Loucy (cell line): Measurements from ENCODE around the gene ZFYVE21.

Experiments
- H2AFZ ChIP-seq: fragments of 200-600 bp; sonication (generic); 2 replicates; pipeline ENCODE4 v1.6.0; 2016; ENCODE audit warnings: antibody characterized with exemption, mild to moderate bottlenecking, low read length, moderate library complexity
- H3F3A ChIP-seq: fragments of 200-600 bp; 2 replicates; pipeline ENCODE4 v1.6.0; 2016; ENCODE audit warnings: antibody characterized with exemption, low read depth, mild to moderate bottlenecking
- H3K27me3 ChIP-seq: fragments of 200-600 bp; sonication (generic); 2 replicates; pipeline ENCODE4 v1.6.1; 2014; ENCODE audit warnings: low read length, mild to moderate bottlenecking; ENCODE audit not compliant: insufficient read depth, poor library complexity, severe bottlenecking
- H3K36me3 ChIP-seq: fragments of 200-600 bp; sonication (generic); 2 replicates; pipeline ENCODE4 v1.6.1; 2016; ENCODE audit warnings: low read length; ENCODE audit not compliant: insufficient read depth
- H3K4me1 ChIP-seq: fragments of 200-600 bp; sonication (generic); 2 replicates; pipeline ENCODE4 v1.5.1; 2014; ENCODE audit warnings: low read length, mild to moderate bottlenecking; ENCODE audit not compliant: insufficient read depth, poor library complexity, severe bottlenecking
- H3K4me2 ChIP-seq: fragments of 200-600 bp; sonication (generic); 2 replicates; pipeline ENCODE4 v1.6.0; 2014; ENCODE audit warnings: antibody characterized with exemption, low read length, low read depth, mild to moderate bottlenecking; ENCODE audit not compliant: poor library complexity, severe bottlenecking
- H3K4me3 ChIP-seq: fragments of 200-600 bp; sonication (generic); 2 replicates; pipeline ENCODE4 v1.5.1; 2014; ENCODE audit warnings: low read length, mild to moderate bottlenecking, mixed read lengths; ENCODE audit not compliant: poor library complexity, severe bottlenecking
- H3K79me2 ChIP-seq: fragments of 200-600 bp; sonication (generic); 2 replicates; pipeline ENCODE4 v1.6.1; 2014; ENCODE audit warnings: low read length; ENCODE audit not compliant: insufficient read depth
- H3K9ac ChIP-seq: fragments of 200-600 bp; sonication (generic); 2 replicates; pipeline ENCODE4 v1.6.0; 2014; ENCODE audit warnings: mild to moderate bottlenecking, low read depth, low read length, moderate library complexity; ENCODE audit not compliant: poor library complexity, severe bottlenecking
- H3K9me2 ChIP-seq: fragments of 200-600 bp; sonication (generic); replicated peaks from 2 replicates; pipeline ENCODE4 v1.6.1; 2016; ENCODE audit warnings: low read depth, low read length, mixed read lengths
- H3K9me3 ChIP-seq: fragments of 200-600 bp; sonication (generic); 2 replicates; pipeline ENCODE4 v1.6.1; 2014; ENCODE audit warnings: mild to moderate bottlenecking, antibody characterized with exemption, low read length, low read depth; ENCODE audit not compliant: insufficient read depth
- H4K20me1 ChIP-seq: fragments of 200-600 bp; sonication (generic); 2 replicates; pipeline ENCODE4 v1.6.0; 2014; ENCODE audit warnings: antibody characterized with exemption, low read length, mild to moderate bottlenecking; ENCODE audit not compliant: insufficient read depth, poor library complexity, severe bottlenecking
- EZH2phosphoT487 ChIP-seq: fragments of 200-600 bp; IDR thresholded peaks from 2 replicates; pipeline ENCODE4 v1.6.1; 2018; ENCODE audit warnings: antibody characterized with exemption, mild to moderate bottlenecking, moderate library complexity, borderline replicate concordance
- TF ChIP-seq, protein P1 (sequence below): fragments of 200-600 bp; sonication (generic); conservative IDR thresholded peaks from 2 replicates; pipeline ENCODE4 v1.5.1; 2014; ENCODE audit warnings: mild to moderate bottlenecking, antibody characterized with exemption, low read length

The ZFYVE21 gene

DNA sequence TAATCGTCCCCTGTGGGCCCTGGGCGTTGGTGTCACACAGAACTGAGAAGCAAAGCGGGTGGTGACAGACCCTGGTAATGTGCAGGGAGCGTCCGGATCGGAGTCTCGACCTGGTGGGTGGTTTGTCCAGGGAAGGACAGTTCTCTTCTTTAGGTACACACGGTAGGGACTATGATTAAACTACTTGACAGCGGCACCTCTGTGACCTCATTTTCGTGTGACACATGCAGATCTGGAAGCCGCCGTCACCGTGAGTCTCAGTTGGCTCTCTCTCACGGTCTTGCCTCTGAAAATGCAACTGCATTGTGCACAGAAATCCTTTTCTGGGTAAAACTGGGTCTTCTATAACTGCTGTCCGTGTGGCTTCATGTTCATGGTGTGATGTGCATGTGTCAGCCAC is 32.5 kb upstream of the ZFYVE21 start:
- H4K20me1 ChIP-seq, result no peaks in the 10 kb centered on the region
- no peaks in the 10 kb centered on the region for H3K9me2 ChIP-seq
- H3F3A ChIP-seq, result no peaks in the 10 kb centered on the region
- no peaks in the 10 kb centered on the region for H3K27me3 ChIP-seq
- H3K4me2 ChIP-seq, result no peak overlapping the region
- H3K4me1 ChIP-seq, result no peaks in the 10 kb centered on the region
- no peak overlapping the region for H2AFZ ChIP-seq
- peaks cover 83% of the 10 kb centered on the region; the same call in 1 of the 2 replicates for H3K36me3 ChIP-seq
- H3K79me2 ChIP-seq, result no peaks in the 10 kb centered on the region
- no peak overlapping the region for H3K9ac ChIP-seq
- TF ChIP-seq, protein P1, sequence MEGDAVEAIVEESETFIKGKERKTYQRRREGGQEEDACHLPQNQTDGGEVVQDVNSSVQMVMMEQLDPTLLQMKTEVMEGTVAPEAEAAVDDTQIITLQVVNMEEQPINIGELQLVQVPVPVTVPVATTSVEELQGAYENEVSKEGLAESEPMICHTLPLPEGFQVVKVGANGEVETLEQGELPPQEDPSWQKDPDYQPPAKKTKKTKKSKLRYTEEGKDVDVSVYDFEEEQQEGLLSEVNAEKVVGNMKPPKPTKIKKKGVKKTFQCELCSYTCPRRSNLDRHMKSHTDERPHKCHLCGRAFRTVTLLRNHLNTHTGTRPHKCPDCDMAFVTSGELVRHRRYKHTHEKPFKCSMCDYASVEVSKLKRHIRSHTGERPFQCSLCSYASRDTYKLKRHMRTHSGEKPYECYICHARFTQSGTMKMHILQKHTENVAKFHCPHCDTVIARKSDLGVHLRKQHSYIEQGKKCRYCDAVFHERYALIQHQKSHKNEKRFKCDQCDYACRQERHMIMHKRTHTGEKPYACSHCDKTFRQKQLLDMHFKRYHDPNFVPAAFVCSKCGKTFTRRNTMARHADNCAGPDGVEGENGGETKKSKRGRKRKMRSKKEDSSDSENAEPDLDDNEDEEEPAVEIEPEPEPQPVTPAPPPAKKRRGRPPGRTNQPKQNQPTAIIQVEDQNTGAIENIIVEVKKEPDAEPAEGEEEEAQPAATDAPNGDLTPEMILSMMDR, result no peak
- TF ChIP-seq EZH2phosphoT487, result no peak
- H3K4me3 ChIP-seq, result no peak overlapping the region
- H3K9me3 ChIP-seq, result no peaks in the 10 kb centered on the region

DNA sequence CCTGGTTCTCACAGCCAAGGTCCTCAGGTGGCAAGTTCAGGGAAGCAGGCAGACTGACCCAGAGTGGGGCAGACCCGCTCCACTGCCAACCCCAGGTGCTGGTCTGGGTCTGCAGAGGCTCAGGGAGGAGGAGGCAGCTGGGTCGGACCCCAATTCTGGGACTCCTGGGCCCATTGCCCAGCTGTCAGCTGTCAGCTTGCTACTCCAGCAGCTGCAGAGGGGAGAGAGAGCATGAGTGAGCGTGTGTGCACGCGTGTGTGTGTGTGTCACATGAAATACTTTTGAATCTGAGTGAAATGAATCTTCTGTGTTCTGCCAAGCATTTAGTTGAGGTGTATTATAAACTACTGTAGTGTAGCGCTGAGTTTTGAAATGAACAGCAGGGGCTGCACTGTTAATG is 31.1 kb upstream of the ZFYVE21 start:
- H2AFZ ChIP-seq, result no peak overlapping the region
- no peak overlapping the region for H3K9ac ChIP-seq
- H3K4me2 ChIP-seq, result no peak overlapping the region
- H3K9me2 ChIP-seq, result no peaks in the 10 kb centered on the region
- no peaks in the 10 kb centered on the region for H3K27me3 ChIP-seq
- H4K20me1 ChIP-seq, result no peaks in the 10 kb centered on the region
- no peak for TF ChIP-seq EZH2phosphoT487
- TF ChIP-seq, protein P1, result no peak
- peaks cover 81% of the 10 kb centered on the region; the same call in 1 of the 2 replicates for H3K36me3 ChIP-seq
- no peaks in the 10 kb centered on the region for H3K9me3 ChIP-seq
- no peaks in the 10 kb centered on the region for H3K79me2 ChIP-seq
- no peak overlapping the region for H3K4me3 ChIP-seq
- no peaks in the 10 kb centered on the region for H3F3A ChIP-seq
- H3K4me1 ChIP-seq, result no peaks in the 10 kb centered on the region

DNA sequence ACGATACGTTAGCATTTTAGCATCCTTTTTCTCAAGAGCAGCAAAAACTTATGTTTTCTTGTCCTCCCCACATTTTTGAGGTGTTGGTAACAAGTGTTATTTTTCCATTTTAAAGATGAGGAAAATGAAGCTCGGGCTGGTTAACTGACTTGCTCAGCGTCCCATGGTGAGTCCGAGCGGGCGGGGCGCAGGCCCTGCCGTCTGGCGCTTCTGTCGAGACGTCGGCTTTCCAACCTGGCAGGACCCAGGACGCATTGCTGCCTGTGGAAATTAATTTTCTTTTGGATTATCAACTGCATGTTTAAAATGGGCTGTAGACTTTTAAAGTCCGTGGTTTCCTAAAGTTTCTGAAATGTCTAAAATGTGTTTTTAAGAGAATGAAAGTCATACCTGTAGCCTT is 30.7 kb upstream of the ZFYVE21 start:
- Histone ChIP-seq H3K79me2 (no peaks in the 10 kb centered on the region), H3K9me3 (no peaks in the 10 kb centered on the region), H4K20me1 (no peaks in the 10 kb centered on the region), H3K36me3 (peaks cover 81% of the 10 kb centered on the region; the same call in 1 of the 2 replicates), H3K4me2 (no peak overlapping the region), H3K4me1 (no peaks in the 10 kb centered on the region), H3K9me2 (no peaks in the 10 kb centered on the region), H3K9ac (no peak overlapping the region), H2AFZ (no peak overlapping the region), H3K27me3 (no peaks in the 10 kb centered on the region), H3K4me3 (no peak overlapping the region), H3F3A (no peaks in the 10 kb centered on the region)
- TF ChIP-seq EZH2phosphoT487, result no peak
- TF ChIP-seq, protein P1, result no peak
